GM19324 (cell line): ENCODE data around the gene CDCA4.
"Not testable (repeated sequence)": the region's sequence is repeated elsewhere in the genome, so short reads cannot be mapped to it uniquely, and the experiment has no call there.

Experiments
- ATAC-seq: cut with Tn5 transposase; IDR thresholded peaks from one replicate; pipeline ENCODE4 v1.9.1; 2021; ENCODE audit warnings: mild to moderate bottlenecking, moderate library complexity; ENCODE audit not compliant: unreplicated experiment, low FRiP score

The CDCA4 gene

DNA sequence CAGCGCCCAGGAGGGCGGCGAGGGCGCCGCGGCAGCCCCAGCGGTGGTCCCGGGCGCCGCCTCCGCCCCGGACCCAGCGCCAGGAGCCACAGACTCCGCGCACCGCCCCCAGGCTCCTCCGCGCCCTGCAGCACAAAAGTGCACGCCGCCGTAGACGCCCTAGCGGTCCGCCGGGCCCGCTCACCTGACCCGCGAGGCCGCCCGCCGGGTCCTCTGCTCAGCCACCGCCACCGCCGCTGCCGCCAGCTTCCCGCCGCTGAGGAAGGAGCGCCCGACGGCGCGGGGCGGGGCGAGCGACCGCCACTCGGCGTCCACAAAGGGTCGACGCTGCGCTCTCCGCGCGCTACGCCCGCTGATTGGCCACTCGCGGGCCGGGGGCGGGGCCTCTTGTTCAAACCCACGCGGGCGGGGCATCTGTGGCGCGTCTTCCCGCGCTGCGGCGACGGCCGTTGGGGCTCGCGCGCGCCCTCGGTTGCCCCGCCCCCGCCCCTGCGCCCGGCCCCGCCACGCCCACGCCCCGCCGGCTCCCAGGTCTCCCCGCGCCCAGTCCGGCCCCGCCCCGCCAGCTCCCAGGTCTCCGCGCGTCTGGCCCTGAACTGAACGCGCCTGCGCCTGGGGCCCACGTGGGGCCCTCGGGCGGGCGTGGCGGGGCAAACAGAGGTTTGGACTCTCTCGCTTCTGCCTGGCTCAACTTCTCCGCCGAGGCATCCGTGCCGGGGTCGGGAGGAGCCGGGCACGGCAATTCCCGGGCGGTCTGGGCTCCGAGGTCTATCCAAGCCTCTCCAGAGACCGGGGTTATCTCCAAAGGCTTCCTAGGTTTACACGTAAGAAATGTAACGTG is at the start of gene CDCA4:
Gene CDCA4, minus strand, starts transcription at position 269 of the 841 bp plus-strand sequence. CDS start 9,154 bp downstream, outside the sequence.
- peak; percentile 90 for ATAC-seq

- ATAC-seq: no peak
These were observed 49.2 kb upstream of the CDCA4 start for GRCh38 chr14:105069871-105070759.

DNA sequence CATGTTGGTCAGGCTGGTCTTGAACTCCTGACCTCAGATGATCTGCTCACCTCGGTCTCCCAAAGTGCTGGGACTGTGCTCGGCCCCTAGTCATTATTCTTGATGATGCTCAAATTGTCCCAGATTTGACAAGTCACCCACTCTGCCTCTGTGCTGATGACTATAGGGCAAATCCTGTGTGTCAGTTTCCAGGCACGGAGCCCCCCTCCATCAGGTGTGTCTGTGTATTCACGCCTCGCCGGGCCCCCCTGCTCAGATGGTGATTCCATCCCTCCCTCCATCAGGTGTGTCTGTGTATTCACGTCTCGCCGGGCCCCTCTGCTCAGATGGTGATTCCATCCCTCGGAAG is 48.6 kb upstream of the CDCA4 start:
- no peak for ATAC-seq

- no peak for ATAC-seq
These were observed 47.9 kb upstream of the CDCA4 start for GRCh38 chr14:105068818-105069217.

GRCh38 chr14:105067969-105068301 is 47.1 kb upstream of the CDCA4 start:
- no peak for ATAC-seq

- ATAC-seq: no peak
These were observed 46.5 kb upstream of the CDCA4 start for GRCh38 chr14:105067140-105067968.

GRCh38 chr14:105066240-105067071 is 45.6 kb upstream of the CDCA4 start:
- no peak for ATAC-seq

- peak; percentile 43 for ATAC-seq
These were observed 44.7 kb upstream of the CDCA4 start, which contains the start of gene GPR132 for GRCh38 chr14:105065280-105066228. Gene GPR132, minus strand, starts transcription at chr14:105065430. Its CDS starts 10,010 bp downstream, at chr14:105055420.

GRCh38 chr14:105064721-105065143 is 43.8 kb upstream of the CDCA4 start:
- no peak for ATAC-seq

DNA sequence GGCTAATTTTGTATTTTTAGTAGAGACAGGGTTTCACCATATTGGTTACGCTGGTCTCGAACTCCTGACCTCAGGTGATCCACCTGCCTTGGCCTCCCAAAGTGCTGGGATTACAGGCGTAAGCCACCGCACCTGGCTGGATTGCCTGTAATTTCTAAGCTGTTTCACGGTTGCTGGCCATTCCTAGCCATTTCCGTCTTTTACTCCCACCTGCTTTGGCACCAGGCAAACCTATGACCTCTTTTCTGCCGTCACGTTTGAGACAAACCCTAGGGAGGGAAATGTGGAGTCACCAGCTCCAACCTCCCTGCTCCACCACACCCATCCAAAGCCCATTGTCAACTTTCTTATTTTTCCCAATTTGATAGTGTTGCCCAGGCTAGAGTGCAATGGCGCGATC is 43.1 kb upstream of the CDCA4 start:
- ATAC-seq: no peak

- not testable (repeated sequence) for ATAC-seq
These were observed 42.6 kb upstream of the CDCA4 start for GRCh38 chr14:105063506-105063905.

GRCh38 chr14:105063056-105063455 is 42.2 kb upstream of the CDCA4 start:
- no peak for ATAC-seq

DNA sequence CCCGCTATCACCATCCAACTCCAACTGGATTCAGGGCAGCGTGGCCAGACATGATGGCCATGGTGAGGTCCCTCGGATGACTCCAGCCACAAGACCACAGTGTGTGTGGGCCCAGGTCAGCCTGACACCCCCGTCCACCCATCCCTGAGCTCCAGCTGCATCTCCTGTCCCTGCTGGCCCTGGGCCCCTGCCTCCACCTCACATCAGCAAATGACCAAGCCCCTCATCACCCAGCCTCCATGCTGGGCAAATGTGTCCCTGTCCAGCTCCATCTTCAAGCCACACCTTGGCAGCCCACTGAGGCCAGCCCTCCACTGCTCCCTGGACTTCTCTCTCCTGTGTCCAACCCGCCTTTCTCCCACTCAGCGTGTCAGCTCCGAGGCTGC is 41.2 kb upstream of the CDCA4 start:
- no peak for ATAC-seq

DNA sequence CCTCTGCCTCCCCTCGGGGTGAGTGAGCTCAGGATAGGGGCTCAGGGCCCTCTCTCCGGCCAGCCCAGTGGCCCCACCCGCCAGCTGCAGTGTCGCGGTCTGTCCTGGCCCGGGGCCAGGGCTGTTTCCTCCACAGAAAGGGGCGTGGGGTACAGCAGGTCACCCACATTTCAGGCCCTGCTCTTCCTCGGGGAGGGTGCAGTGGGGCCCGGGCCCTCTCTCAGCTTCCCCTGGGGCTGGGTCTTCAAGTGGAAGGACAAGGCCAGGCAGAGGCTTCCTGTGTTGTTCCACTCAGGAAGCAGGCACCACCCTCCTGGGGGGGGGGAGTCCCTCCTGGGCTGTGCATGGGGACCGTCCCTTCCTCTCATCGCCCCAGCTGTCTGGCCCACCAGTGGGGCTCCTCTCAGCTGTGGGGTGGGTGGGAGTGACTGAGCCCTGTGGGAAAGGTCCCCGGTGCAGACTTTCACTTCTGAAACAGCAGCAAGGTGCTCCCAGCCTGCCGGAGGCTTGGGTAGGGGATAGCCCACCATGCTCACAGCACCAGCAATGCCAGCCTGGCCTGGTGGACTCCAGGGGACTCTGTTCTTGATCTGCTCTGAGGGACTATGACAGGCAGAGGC is 40.7 kb upstream of the CDCA4 start:
- ATAC-seq: no peak

DNA sequence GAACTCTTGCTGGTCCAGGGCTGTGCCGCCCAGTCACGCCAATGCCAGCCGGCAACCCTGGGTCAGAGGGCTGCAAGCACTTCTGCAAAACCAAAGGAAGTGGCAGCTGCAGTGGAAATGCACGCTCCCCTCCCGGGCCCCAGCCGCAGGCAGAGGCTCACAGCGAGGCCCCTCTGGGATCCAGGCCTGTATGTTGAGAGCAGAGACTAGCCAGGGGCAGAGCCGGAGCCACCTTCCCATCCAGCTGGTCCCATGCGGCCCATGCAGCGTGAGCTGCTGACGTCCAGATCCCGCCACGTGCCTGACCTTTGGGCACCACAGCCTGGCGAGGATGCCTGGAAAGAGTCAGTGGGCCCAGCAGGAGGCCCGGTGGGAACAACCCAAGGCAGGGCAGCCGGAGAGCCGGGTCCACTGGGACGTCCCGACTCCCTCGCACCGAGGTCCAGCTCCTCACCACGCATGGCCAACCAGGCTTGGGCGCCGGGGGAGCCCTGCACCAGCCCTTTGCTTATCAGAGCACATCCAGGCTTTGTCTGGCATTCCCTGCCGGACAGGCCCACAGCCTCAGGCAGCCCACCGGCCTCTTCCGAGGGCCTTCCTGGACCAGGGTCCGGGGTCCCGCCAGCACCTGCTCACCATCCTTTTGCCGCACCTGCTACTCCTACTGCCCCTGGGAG is 40.0 kb upstream of the CDCA4 start:
- no peak for ATAC-seq

GRCh38 chr14:105059925-105060565 is 39.2 kb upstream of the CDCA4 start:
- ATAC-seq: no peak
